HS-27A (cell line): ENCODE results near the gene RAB6B.

Experiments
- DNase-seq: peaks from one replicate; pipeline ENCODE4 v3.0.0-alpha.2; 2012; ENCODE audit warnings: low read depth, missing footprints

Gene RAB6B

GRCh38 chr3:133895208-133896001 lies at the start of gene RAB6B:
Gene RAB6B (minus strand): TSS chr3:133895882. CDS start chr3:133895466, 416 bp downstream.
- no peak for DNase-seq

DNA sequence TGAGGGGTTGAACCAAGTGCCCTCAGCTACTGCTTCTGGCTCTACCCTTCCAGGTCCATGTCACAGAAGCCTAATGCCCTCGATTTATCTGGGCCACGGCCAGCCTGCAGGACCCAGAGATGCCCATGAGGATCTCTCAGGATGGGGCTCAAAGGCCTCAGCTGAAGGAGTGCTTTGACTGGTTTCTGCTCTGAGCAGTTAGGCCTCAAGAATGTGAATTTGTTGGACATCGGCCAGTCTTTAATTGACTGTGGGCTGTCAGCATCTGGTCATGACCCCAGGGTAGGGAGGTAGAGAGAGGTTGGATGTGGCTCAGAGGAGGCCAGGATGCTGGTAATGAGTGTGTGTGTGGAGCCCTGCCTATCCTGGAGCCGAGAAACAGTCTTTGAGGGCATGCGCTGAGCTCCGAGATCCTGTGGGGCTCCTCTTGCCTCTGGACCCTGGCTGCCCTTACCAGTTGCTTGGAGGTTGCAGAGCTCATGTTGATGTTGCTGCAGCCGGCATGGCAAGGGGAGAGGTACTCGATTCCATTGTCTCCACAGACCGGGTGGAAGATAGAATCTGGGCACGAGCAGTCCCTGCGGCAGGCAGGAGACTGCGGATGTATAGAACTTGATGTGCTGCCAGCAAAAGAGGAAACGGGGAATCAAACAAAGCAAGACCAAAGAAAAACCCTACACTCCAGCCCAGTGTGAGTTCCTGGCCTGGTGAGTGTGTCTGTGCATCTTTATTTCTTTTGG lies 49.1 kb upstream of the RAB6B start:
- peak; percentile 51 for DNase-seq

DNA sequence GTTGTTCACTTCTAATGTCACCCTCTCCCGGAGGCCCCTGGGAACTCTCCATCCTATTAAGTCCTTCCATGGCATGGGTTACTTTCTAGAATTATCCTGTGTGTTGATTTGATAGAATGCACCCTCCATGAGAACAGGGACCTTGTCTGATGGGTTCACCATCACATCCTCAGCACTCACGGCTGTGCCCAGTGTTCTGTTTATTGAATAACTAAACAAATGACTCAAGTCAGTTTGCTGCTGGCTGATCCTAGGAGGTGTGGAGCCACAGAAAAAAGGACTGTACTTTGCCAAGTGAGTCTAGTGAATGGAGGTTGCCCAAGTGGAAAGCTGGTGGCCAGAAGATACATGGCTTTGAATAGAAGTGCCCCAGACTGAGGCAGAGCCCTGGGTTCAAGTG lies 48.5 kb upstream of the RAB6B start:
- DNase-seq: no peak

DNA sequence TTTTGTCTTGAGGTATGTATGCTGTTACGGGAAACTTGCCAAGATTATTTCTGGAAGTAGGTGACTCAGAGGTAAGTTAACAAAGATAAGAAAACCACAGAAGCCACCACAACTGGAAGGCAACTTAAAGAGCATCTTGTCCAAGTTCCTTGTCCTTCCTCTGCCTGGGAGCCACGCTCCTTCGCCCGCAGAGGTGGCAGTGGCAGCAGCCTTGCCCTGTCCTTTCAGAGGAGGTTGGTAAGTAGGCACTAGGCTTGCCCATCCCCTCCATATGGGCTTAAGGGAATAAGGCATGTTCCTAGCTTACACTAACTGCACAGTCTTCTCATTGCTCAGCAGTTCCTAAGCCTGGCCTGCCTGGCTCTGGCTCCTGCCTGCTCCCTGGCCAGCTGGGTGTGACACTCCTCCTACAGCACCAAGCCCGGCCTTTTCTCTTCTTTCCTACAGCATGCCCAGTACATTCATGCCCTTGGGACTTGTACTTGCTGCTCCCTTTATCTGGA lies 48.0 kb upstream of the RAB6B start:
- peak; percentile 82 for DNase-seq

GRCh38 chr3:133943031-133943535 lies 47.4 kb upstream of the RAB6B start:
- no peak for DNase-seq

- no peak for DNase-seq
Observed at GRCh38 chr3:133941415-133941821, 45.7 kb upstream of the RAB6B start.

- no peak for DNase-seq
Observed at GRCh38 chr3:133940536-133940935, 44.9 kb upstream of the RAB6B start.

DNA sequence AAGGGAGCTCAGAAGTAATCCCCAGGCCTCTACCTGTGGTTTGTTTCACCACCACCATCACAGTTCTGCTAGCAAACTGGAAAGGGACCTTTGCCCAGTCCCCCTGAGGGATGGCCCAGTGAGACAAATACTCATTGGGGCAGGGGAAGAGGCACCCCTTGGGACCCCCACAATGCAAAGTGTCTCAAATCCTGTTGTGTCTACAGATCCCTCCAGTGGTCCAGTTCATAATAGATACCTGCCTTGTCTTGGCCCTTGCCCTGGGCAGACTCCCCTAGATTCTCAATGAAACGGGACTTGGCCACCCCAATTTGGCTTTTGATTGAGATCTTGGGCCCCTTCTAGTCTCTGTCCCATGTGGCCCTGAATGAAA lies 43.8 kb upstream of the RAB6B start:
- DNase-seq: no peak

- no peak for DNase-seq
Observed at GRCh38 chr3:133938770-133939462, 43.2 kb upstream of the RAB6B start.

GRCh38 chr3:133937756-133938601 lies 42.3 kb upstream of the RAB6B start:
- DNase-seq: no peak

- no peak for DNase-seq
Observed at GRCh38 chr3:133937061-133937686, 41.5 kb upstream of the RAB6B start.

- DNase-seq: no peak
Observed at GRCh38 chr3:133935843-133936769, 40.4 kb upstream of the RAB6B start.

DNA sequence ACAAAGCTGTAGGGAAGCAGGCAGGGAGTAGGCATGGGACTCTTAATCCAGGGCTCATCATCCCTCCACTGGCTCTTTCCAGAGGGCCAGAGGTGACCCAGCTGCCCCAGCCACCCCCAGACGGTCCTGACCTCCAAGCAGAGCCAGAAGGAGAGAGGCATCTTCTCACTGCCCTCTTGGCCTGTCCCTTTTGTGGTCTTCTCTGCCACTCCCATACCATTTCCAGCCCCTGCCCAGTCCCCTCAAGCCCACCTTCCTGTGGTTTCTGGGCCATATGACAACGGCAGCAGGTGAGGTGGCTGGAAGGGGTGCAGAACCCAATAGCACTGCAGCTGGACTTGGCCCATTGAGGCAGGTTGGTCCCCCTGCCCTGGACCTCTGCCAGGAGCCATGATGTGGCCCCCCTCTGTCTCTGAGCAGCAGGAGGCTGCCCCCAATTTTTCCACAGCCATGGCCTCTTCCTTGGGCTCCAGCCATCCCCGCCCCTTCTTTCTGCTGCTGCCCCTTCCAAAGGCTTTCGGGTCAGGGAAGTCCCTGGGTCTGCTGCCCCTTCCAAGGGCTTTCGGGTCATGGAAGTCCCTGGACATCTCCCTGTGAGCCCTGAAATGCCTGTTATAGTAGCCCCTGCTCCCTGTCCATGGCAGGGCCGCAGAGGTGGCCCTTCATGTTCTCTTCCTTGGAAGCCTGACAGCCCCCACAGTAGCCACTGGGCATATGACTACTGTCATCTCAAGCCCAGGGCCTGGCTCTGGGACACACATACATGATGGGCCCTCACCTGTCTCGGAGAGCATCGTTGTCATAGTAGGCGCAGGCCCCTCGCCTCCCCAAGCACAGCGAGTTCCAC lies 39.5 kb upstream of the RAB6B start:
- DNase-seq: no peak

DNA sequence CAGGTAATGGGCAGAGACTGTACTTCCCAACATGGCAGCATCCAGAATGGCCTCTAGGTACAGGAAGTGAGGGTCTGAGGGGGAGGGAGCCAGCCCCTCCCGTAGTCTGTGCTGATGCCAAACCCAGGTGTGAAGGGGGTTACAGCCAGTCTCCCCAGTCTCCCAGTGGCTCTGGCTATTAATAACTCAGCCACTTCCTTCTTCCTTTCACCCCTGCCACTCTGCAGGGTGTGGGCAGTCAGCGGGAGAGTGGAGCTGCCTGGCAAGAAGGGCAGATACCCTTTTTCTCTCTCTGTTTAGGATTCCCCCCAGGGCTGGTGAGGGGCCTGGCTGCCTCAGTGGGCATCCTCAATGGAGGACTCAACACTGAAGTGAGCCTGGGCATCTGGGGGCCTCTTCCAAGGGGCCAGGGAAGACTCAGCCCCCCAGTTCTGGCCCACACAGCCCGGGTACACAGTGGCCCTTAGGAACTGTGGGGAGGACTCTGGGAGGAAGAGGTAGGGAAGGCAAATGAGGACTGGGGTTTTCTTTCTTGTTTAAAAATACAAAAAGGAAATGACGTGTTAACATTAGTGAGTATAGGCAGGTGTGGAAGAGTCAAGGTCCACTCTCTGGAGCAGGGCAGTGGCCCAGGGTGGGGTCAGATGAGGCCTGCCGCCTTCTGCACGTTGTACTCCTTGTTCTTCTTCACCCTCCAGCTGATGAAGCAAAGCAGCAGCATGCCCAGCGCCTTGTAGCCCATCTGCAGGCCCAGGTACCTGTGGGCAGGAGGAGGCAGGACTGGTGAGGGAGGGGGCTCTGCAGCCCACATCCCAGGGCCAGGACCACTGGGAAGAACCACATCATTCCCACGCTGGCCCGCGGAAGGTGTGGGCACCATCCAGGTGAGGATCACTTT lies 38.6 kb upstream of the RAB6B start:
- DNase-seq: no peak

DNA sequence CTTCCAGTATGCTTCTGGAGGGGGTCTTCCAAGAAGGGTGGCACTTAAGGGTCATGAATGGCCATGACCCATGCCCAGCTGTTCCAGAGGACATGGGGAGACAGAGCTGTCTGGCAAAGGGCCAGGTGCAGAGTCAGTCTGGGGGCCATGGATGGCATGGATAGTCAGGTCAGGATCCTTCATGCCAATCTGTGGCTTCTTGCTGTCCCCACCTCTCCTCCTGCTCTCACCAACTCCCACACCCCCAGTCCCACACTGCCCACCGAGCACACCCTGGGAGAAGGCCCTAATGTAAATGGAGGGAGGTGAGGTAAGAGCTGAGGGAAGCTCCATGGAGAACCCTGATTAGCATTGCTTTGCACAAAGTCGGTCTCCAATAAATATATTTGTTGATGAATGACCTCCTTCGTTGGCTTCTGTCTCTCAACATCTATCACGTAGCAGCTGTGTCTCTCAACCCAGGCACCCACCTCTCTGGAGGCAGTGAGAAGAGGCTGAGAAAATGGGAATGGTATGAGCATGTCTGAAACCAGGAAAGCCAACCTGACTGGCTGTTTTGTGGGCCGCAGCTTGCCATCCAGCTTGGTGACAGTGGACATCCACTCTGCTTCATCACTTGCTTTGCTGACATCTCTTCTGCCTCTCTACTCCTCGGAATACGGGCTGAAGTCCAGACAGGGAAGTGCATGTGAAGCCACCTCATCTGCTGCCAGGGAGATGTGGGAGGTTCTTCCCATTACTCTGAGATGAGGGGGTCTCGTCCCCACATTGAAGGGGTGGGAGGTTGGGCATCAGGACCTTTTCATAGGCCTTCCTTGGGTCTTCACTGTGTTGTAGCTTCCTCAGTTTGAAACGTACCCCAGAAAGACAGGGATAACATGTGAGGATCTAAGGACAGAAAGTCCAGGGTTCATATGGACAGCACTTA lies 37.7 kb upstream of the RAB6B start:
- DNase-seq: no peak

GRCh38 chr3:133932009-133932408 lies 36.3 kb upstream of the RAB6B start:
- DNase-seq: no peak

- no peak for DNase-seq
Observed at GRCh38 chr3:133931084-133931483, 35.4 kb upstream of the RAB6B start.
